ENCODE measurements around the gene EVL.

Gene EVL

GRCh38 chr14:100037353-100037752 lies 27.9 kb upstream of the EVL start:
- H3K4me1 ChIP-seq (ENCODE audit: insufficient read depth, low read length, poor library complexity, severe bottlenecking) = peaks cover 31% of the 10 kb centered on the region
- H3K79me2 ChIP-seq (ENCODE audit: insufficient read depth, low read length) = peaks cover 87% of the 10 kb centered on the region
- no peaks in the 10 kb centered on the region for H3K9me2 ChIP-seq (replicated peaks; ENCODE audit: low read depth, low read length)
- H3K9ac ChIP-seq (ENCODE audit: low read depth, low read length, poor library complexity, severe bottlenecking) = no peak overlapping the region
- peaks cover 8% of the 10 kb centered on the region for H4K20me1 ChIP-seq (ENCODE audit: insufficient read depth, low read length, poor library complexity, severe bottlenecking)
- TF ChIP-seq EZH2phosphoT487 (IDR thresholded peaks at IDR 0.05; ENCODE audit: borderline replicate concordance) = no peak
- no peak for TF ChIP-seq CTCF (conservative IDR thresholded peaks at IDR 0.05; ENCODE audit: low read length)
- no peak overlapping the region for H2AFZ ChIP-seq (ENCODE audit: low read length)
- H3F3A ChIP-seq (ENCODE audit: low read depth) = no peaks in the 10 kb centered on the region
- H3K27me3 ChIP-seq (ENCODE audit: insufficient read depth, low read length, poor library complexity, severe bottlenecking) = no peaks in the 10 kb centered on the region
- no peak overlapping the region for H3K4me3 ChIP-seq (ENCODE audit: low read length, poor library complexity, severe bottlenecking)
- H3K9me3 ChIP-seq (ENCODE audit: insufficient read depth, low read depth, low read length) = no peaks in the 10 kb centered on the region
- H3K4me2 ChIP-seq (ENCODE audit: low read depth, low read length, poor library complexity, severe bottlenecking) = no peak overlapping the region
- H3K36me3 ChIP-seq (ENCODE audit: insufficient read depth, low read length) = no peaks in the 10 kb centered on the region

- no peaks in the 10 kb centered on the region for H3K36me3 ChIP-seq (ENCODE audit: insufficient read depth, low read length)
- H3K4me3 ChIP-seq (ENCODE audit: low read length, poor library complexity, severe bottlenecking) = no peak overlapping the region
- H3K4me1 ChIP-seq (ENCODE audit: insufficient read depth, low read length, poor library complexity, severe bottlenecking) = peaks cover 24% of the 10 kb centered on the region
- H3K9me3 ChIP-seq (ENCODE audit: insufficient read depth, low read depth, low read length) = no peaks in the 10 kb centered on the region
- no peak overlapping the region for H3K9ac ChIP-seq (ENCODE audit: low read depth, low read length, poor library complexity, severe bottlenecking)
- no peak overlapping the region for H2AFZ ChIP-seq (ENCODE audit: low read length)
- no peaks in the 10 kb centered on the region for H3K9me2 ChIP-seq (replicated peaks; ENCODE audit: low read depth, low read length)
- H3K79me2 ChIP-seq (ENCODE audit: insufficient read depth, low read length) = peaks cover 91% of the 10 kb centered on the region
- TF ChIP-seq CTCF (conservative IDR thresholded peaks at IDR 0.05; ENCODE audit: low read length) = no peak
- no peak for TF ChIP-seq EZH2phosphoT487 (IDR thresholded peaks at IDR 0.05; ENCODE audit: borderline replicate concordance)
- H3F3A ChIP-seq (ENCODE audit: low read depth) = no peaks in the 10 kb centered on the region
- H3K27me3 ChIP-seq (ENCODE audit: insufficient read depth, low read length, poor library complexity, severe bottlenecking) = no peaks in the 10 kb centered on the region
- H4K20me1 ChIP-seq (ENCODE audit: insufficient read depth, low read length, poor library complexity, severe bottlenecking) = peaks cover 5% of the 10 kb centered on the region
- H3K4me2 ChIP-seq (ENCODE audit: low read depth, low read length, poor library complexity, severe bottlenecking) = no peak overlapping the region
These were observed 27.2 kb upstream of the EVL start for GRCh38 chr14:100038065-100038464.

GRCh38 chr14:100039903-100040302 lies 25.3 kb upstream of the EVL start:
- H3F3A ChIP-seq (ENCODE audit: low read depth) = no peaks in the 10 kb centered on the region
- peaks cover 18% of the 10 kb centered on the region for H3K4me1 ChIP-seq (ENCODE audit: insufficient read depth, low read length, poor library complexity, severe bottlenecking)
- no peak overlapping the region for H3K4me2 ChIP-seq (ENCODE audit: low read depth, low read length, poor library complexity, severe bottlenecking)
- H3K27me3 ChIP-seq (ENCODE audit: insufficient read depth, low read length, poor library complexity, severe bottlenecking) = no peaks in the 10 kb centered on the region
- no peaks in the 10 kb centered on the region for H3K9me2 ChIP-seq (replicated peaks; ENCODE audit: low read depth, low read length)
- no peaks in the 10 kb centered on the region for H3K9me3 ChIP-seq (ENCODE audit: insufficient read depth, low read depth, low read length)
- no peak overlapping the region for H2AFZ ChIP-seq (ENCODE audit: low read length)
- no peak overlapping the region for H3K9ac ChIP-seq (ENCODE audit: low read depth, low read length, poor library complexity, severe bottlenecking)
- no peaks in the 10 kb centered on the region for H3K36me3 ChIP-seq (ENCODE audit: insufficient read depth, low read length)
- H4K20me1 ChIP-seq (ENCODE audit: insufficient read depth, low read length, poor library complexity, severe bottlenecking) = peaks cover 5% of the 10 kb centered on the region
- peaks cover 89% of the 10 kb centered on the region for H3K79me2 ChIP-seq (ENCODE audit: insufficient read depth, low read length)
- TF ChIP-seq EZH2phosphoT487 (IDR thresholded peaks at IDR 0.05; ENCODE audit: borderline replicate concordance) (no peak), CTCF (conservative IDR thresholded peaks at IDR 0.05; ENCODE audit: low read length) (no peak)
- no peak overlapping the region for H3K4me3 ChIP-seq (ENCODE audit: low read length, poor library complexity, severe bottlenecking)

Measured in Loucy (cell line).